ENCODE data around the gene RPS6KL1. TPM values are rescaled to one million over a fixed set of nuclear protein-coding genes. Genes with fewer than 3 reads are reported as not detected.

RPS6KL1 gene
- total and polyA plus RNA-seq, 4 donors = 1.1 to 5.9 (median 3.8) TPM

GRCh38 chr14:74945852-74946658, 23.0 kb upstream of the RPS6KL1 start:
- no peak overlapping the region for H3K27ac ChIP-seq (ENCODE audit: low read depth in 1 of 2, low read length in 2 of 2)
- no peak overlapping the region for H3K9ac ChIP-seq (ENCODE audit: low read depth in 1 of 2, low read length in 2 of 2)
- H3K27me3 ChIP-seq (ENCODE audit: control insufficient read depth in 4 of 4, insufficient read depth in 4 of 4, low read length in 3 of 4) = no peaks in the 10 kb centered on the region
- DNase-seq (ENCODE audit: low spot score) = peak; percentile 82
- H3K9me3 ChIP-seq (ENCODE audit: control insufficient read depth in 4 of 4, low read length in 3 of 4) = no peaks in the 10 kb centered on the region
- peaks cover 0 to 8% (median 2%) of the 10 kb centered on the region in 4 donors for H3K4me1 ChIP-seq (ENCODE audit: control insufficient read depth in 4 of 4, insufficient read depth in 4 of 4, low read length in 3 of 4)
- no peaks in the 10 kb centered on the region for H3K36me3 ChIP-seq (ENCODE audit: control insufficient read depth in 4 of 4, insufficient read depth in 3 of 4, low read depth in 1 of 4, low read length in 3 of 4)
- H3K4me3 ChIP-seq (ENCODE audit: low read depth in 1 of 3, low read length in 3 of 3) = no peak overlapping the region
- TF ChIP-seq RAD21 (IDR thresholded peaks at IDR 0.05) (peak; percentile 85 to 89), NR2F2 (IDR thresholded peaks at IDR 0.05) (no peak)
- TF ChIP-seq, protein P1, sequence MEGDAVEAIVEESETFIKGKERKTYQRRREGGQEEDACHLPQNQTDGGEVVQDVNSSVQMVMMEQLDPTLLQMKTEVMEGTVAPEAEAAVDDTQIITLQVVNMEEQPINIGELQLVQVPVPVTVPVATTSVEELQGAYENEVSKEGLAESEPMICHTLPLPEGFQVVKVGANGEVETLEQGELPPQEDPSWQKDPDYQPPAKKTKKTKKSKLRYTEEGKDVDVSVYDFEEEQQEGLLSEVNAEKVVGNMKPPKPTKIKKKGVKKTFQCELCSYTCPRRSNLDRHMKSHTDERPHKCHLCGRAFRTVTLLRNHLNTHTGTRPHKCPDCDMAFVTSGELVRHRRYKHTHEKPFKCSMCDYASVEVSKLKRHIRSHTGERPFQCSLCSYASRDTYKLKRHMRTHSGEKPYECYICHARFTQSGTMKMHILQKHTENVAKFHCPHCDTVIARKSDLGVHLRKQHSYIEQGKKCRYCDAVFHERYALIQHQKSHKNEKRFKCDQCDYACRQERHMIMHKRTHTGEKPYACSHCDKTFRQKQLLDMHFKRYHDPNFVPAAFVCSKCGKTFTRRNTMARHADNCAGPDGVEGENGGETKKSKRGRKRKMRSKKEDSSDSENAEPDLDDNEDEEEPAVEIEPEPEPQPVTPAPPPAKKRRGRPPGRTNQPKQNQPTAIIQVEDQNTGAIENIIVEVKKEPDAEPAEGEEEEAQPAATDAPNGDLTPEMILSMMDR (IDR thresholded peaks at IDR 0.05; ENCODE audit: low read depth, low read length, missing input control) = peak; percentile 79
- WGBS = 34% methylated on average over 17 of the region's 17 CpGs

DNA sequence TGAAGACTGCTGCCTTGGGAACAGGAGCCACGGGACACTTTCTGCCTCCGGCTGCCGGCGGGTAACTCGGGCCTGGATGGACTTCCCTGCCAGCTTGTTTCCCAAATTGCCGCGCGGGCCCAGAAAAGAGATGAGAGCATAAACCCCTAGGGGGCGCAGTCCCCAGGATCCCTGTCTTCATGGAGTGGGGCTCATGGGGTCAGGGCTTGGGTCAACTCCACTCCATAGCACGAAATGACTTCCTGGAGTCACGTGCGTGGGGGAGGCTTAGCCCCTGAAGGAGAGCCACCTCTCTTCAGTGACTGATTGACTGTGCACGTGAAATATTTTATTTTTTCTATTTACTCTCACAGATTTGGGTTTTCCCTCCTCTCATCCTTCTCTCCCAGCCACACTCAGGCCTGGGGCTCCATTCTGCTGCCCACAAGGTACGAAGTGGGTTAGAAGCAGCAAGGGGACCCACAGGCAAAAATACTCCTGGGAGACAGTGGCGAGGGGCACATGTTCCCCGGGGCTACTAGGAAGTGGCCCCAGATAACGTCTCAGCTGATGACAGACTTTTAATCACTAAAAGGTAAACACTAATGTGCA, 22.3 kb upstream of the RPS6KL1 start:
- Histone ChIP-seq H3K27ac (ENCODE audit: low read depth in 1 of 2, low read length in 2 of 2) (no peak overlapping the region), H3K4me3 (ENCODE audit: low read depth in 1 of 3, low read length in 3 of 3) (no peak overlapping the region), H3K36me3 (ENCODE audit: control insufficient read depth in 4 of 4, insufficient read depth in 3 of 4, low read depth in 1 of 4, low read length in 3 of 4) (no peaks in the 10 kb centered on the region), H3K27me3 (ENCODE audit: control insufficient read depth in 4 of 4, insufficient read depth in 4 of 4, low read length in 3 of 4) (no peaks in the 10 kb centered on the region), H3K9ac (ENCODE audit: low read depth in 1 of 2, low read length in 2 of 2) (no peak overlapping the region), H3K9me3 (ENCODE audit: control insufficient read depth in 4 of 4, low read length in 3 of 4) (no peaks in the 10 kb centered on the region), H3K4me1 (ENCODE audit: control insufficient read depth in 4 of 4, insufficient read depth in 4 of 4, low read length in 3 of 4) (peaks cover 0 to 9% (median 2%) of the 10 kb centered on the region in 4 donors)
- peak; percentile 62 for DNase-seq (ENCODE audit: low spot score)
- TF ChIP-seq RAD21 (IDR thresholded peaks at IDR 0.05) = peak in 1 of 2 donors; percentile 66
- no peak for TF ChIP-seq EGR1 (IDR thresholded peaks at IDR 0.05; ENCODE audit: low read depth in 2 of 2)
- TF ChIP-seq GABPA (IDR thresholded peaks at IDR 0.05 in 1 of 2, conservative IDR thresholded peaks at IDR 0.05 in 1 of 2) = no peak
- TF ChIP-seq, protein P1 (IDR thresholded peaks at IDR 0.05; ENCODE audit: low read depth, low read length, missing input control) = peak; percentile 28
- TF ChIP-seq, protein P2, sequence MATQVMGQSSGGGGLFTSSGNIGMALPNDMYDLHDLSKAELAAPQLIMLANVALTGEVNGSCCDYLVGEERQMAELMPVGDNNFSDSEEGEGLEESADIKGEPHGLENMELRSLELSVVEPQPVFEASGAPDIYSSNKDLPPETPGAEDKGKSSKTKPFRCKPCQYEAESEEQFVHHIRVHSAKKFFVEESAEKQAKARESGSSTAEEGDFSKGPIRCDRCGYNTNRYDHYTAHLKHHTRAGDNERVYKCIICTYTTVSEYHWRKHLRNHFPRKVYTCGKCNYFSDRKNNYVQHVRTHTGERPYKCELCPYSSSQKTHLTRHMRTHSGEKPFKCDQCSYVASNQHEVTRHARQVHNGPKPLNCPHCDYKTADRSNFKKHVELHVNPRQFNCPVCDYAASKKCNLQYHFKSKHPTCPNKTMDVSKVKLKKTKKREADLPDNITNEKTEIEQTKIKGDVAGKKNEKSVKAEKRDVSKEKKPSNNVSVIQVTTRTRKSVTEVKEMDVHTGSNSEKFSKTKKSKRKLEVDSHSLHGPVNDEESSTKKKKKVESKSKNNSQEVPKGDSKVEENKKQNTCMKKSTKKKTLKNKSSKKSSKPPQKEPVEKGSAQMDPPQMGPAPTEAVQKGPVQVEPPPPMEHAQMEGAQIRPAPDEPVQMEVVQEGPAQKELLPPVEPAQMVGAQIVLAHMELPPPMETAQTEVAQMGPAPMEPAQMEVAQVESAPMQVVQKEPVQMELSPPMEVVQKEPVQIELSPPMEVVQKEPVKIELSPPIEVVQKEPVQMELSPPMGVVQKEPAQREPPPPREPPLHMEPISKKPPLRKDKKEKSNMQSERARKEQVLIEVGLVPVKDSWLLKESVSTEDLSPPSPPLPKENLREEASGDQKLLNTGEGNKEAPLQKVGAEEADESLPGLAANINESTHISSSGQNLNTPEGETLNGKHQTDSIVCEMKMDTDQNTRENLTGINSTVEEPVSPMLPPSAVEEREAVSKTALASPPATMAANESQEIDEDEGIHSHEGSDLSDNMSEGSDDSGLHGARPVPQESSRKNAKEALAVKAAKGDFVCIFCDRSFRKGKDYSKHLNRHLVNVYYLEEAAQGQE (IDR thresholded peaks at IDR 0.05) = no peak
- TF ChIP-seq ZBTB33 (IDR thresholded peaks at IDR 0.05) = no peak
- TF ChIP-seq, protein P3, sequence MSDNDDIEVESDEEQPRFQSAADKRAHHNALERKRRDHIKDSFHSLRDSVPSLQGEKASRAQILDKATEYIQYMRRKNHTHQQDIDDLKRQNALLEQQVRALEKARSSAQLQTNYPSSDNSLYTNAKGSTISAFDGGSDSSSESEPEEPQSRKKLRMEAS (IDR thresholded peaks at IDR 0.05) = no peak
- TF ChIP-seq RXRA (IDR thresholded peaks at IDR 0.05) = no peak
- TF ChIP-seq FOXA1 (IDR thresholded peaks at IDR 0.05) = no peak
- no peak for TF ChIP-seq YY1 (IDR thresholded peaks at IDR 0.05)
- no peak for TF ChIP-seq HNF4G (IDR thresholded peaks at IDR 0.05)
- 56% methylated on average over 17 of the region's 17 CpGs for WGBS
